HG03442 (cell line): ENCODE results near the gene DCLK2.

Experiments used
- ATAC-seq: cut with Tn5 transposase; IDR thresholded peaks from one replicate; pipeline ENCODE4 v1.9.1; 2021; ENCODE audit warnings: mild to moderate bottlenecking, moderate library complexity; ENCODE audit not compliant: unreplicated experiment

Gene DCLK2

DNA sequence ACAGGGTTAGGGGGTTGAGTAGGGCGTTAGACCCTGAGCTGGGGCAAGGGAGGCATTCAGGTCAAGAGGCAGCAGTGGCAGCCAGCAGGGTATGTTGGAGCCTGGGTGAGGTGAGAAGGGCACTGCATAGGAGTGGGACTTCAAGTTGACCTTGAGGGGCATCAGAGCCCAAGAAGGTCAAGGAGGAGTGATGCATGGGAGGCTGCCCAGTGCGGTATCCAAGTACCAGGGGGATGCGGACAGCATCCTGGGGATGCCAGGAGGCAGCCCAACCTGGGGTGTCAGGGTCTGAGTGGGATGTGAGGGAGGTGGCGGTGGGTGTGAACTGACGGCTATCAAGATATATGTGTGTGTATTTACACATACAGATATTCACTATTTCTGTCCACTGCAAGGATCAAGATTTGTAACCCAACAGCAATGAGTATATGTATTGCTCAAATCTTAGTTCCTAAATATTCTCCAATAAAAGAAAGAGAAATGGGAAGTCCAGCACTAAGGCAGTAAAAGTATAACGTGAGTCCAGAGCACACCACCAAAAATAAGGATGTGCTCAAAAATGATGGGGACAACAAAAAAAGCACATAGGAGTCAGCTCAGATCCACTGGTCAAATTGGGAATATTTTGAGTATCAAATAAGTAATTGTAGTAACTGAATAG lies 9.8 kb upstream of the DCLK2 start:
- ATAC-seq, result no peak

DNA sequence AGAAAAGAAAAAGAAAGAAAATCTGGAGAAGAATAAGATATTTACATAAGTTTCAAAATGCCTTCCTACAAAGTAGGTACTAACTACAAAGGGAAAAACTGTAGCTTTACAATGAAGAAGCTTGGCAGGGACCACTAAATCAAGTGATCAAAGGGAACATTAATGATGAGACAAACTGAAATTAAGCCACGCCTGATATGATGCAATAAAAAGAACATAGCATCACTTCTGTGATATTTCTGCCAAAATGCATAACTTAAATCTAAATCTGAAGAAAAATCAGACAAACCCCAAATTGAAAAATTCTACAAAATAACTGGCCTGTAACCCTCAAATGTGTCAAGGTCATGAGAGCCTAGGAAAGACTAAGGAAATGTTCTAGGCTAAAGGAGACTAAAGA lies 8.9 kb upstream of the DCLK2 start:
- no peak for ATAC-seq

DNA sequence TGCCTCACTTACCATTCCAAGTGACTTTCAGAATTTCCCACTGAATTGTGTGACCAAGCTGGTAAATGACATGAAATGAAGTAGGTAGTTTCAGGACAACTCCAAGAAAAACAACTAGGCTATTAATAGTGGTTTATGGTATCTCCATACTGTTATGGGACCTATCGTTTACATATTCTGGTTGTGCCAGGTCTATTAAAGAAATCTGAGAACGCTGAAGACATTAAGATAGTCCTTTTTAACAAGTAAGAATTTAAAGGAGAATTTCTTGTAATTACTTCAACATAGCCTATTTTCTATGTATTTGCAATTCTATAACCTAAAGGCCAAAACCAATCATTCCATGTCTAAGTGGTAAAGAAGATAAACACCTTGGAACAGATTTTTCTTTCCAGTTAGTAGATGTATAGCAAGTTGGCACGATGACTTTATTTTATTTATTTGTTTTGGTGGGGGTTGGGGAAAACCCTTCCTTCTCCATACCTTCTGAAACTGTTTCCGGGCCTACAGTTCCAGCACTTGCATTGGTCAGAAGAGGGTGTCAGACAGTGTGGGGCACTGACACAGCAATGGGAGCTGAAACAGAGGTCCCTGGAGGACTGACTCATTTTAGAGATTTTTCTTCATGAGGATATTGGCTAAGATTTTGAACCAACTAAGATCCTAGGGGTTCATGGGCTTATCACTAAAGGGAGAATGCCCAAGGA lies 7.6 kb upstream of the DCLK2 start:
- no peak for ATAC-seq

DNA sequence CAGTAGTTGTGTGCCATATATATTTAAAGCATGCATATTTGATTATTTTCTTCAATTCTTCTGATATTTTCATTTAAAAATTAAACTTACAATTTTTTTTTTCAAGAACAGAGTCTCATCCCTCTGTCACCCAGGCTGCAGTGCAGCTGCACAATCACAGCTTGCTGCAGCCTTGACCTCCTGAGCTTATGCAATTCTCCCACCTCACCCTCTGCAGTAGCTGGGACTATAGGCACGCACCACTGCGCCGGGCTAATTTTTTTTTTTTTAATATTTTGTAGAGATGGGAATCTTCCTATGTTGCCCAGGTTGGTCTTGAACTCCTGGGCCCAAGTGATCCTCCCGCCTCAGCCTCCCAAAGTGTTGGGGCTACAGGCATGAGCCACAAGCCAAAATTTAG lies 5.8 kb upstream of the DCLK2 start:
- no peak for ATAC-seq

DNA sequence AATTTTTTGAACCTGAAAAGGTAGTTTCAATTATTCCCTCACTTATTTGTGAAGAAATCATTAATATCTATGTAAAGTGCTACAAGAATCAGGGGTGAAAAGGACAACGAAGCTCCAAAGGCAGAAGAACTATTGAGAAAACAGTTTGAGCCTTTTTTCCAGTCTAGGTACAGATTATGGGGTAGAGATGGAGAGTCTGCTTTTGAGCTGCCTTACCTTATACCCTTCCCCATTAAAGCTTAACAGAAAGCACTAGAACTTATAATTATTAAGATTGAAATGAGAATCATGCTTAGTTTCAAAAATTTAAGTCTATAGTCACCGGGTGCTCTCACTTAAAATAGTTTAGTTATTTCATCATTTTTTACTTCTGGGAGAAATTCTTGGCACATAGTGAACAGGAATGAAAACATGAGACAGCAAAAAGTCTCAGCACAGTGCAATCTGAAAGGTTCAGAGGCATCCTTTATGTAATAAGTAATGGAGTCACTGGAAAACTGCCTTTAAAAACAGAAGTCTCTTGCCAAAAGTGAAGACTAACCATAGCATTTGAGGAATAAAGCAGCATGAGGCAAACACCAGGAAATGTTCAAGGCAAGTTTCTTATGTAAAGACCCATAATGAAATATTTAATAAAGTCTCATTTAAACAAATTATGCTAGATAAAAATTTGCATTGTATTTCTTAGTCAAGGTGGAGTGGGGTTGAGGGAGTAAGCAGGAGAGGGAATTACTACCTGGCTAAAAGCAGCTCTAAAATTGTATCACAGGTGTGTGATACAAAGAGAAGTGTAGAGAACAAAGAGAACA lies 5.1 kb upstream of the DCLK2 start:
- no peak for ATAC-seq

DNA sequence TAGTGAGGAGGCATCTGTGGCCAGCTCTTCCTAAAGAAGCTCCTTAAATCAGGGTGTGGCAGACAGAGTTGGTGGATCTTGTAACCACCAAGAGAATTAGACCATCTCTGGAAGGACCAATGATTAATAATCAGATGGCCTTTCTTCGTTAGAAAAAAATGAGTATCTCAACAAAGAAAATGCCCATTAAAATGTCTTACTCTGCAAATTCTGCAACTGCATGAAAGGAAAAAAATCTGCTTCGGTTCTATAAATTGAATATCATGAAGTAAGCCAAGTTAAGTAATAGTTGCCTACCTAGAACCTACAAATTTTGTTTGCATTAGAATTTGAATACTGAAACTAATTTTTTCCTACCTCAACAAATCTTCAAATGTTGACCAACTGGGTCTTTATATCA lies 4.2 kb upstream of the DCLK2 start:
- ATAC-seq, result no peak

DNA sequence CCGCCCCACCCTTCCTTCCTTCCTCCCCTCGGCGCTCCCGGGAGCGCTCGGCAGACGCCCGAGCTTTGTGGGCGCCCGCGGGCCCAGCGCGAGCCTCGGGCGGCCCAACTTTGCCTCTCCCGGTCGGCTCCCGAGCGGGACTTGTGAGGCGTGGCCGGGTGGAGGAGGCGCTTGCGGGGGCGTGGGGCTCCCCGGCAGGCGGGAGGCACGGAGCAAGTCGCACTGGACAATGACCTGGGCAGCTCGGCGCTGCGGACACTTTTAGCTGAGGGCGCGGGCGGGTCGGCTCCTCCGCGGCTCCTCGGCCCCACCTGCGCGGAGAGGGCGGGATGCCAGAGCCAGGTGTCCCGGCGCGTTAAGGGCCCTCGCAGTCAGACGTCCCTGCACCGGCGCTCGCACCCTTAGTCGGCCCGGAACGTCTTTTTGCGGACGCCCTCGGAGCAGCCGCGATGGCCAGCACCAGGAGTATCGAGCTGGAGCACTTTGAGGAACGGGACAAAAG lies 385 bp downstream of the DCLK2 start:
- ATAC-seq, result peak; percentile 2

DNA sequence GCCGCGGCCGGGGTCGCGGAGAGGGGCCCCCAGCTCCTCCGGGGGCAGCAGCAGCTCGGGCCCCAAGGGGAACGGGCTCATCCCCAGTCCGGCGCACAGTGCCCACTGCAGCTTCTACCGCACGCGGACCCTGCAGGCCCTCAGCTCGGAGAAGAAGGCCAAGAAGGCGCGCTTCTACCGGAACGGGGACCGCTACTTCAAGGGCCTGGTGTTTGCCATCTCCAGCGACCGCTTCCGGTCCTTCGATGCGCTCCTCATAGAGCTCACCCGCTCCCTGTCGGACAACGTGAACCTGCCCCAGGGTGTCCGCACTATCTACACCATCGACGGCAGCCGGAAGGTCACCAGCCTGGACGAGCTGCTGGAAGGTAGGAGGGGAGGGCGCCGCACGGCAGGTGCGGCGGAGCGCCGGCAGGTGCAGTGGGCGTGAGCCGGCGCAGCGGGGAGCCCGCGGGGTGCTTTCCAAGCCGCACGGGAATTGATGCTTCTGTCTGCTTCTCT lies 886 bp downstream of the DCLK2 start:
- peak; percentile 37 for ATAC-seq

DNA sequence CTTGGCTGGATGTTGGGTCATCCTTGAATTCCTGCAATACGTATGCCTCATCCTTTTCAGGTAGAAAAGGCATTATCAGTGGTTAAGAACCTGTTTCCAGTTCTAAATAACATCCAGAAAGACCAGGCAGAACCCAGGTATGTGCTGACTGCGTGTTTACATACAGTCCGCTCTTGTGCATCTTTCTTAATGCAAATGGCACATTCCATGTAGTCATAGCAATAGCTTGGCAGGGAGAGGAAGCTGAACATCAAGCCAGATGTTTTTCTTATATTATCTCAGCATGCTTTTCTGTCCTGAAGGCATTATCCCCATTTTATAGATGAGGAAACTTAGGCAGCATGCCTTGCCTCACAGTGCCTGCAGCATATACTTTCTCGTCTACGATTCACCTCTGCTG lies 2.1 kb downstream of the DCLK2 start:
- ATAC-seq, result no peak

DNA sequence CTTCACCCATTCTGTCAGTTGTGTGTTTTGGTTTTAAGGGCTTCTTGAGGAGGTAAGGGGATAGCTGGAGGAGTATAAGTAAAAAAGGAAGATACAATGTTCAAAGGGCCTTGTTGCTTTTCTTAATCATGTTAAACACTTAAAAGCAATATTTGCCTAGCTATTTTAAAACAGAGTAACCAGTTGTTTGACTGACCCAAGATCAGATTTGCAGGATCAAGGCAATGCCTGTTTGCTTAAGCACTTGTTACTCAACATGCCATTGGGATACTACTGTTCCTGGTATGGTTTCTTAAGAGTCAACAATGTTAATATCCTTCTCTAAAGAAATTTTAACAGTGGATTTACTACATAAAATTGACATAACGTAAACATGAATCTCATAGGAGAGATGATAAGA lies 2.6 kb downstream of the DCLK2 start:
- no peak for ATAC-seq

DNA sequence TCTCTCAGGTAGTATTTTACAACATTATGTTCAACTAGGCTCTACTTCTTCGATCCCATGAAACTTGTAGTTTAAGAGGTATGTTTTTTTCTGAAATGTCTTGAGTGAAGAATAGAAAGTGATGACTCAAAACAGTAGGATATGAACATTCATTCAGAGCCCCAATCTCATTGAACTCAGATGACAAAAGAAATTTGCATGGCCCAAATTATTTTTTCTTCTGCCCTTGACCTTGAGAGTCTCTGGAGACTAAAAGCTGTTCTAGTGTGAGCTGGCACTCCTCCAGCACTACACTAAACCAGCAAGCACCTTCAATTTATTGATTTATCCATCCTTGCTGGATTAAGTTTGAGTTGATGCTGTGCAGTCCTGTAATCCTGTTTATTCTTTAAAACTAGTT lies 4.0 kb downstream of the DCLK2 start:
- ATAC-seq, result peak; percentile 91

DNA sequence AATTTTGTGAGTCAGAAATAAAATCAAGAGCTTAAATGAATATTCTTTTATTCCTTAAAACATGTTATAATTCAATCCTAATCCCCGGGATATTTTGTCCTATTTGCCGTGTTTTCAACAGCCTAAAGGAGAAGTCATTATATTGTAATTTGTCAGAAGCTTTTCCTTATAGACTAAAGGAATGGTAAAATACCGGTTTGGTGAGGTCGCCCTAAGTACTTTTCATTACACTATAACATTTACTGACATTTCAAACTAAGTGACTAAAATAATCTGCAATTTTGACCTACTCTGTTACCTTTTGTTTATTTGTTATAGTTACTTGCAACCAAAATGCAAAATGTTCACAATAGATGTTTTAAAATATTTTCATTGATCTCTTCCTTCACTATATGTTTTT lies 8.8 kb downstream of the DCLK2 start:
- ATAC-seq, result no peak

DNA sequence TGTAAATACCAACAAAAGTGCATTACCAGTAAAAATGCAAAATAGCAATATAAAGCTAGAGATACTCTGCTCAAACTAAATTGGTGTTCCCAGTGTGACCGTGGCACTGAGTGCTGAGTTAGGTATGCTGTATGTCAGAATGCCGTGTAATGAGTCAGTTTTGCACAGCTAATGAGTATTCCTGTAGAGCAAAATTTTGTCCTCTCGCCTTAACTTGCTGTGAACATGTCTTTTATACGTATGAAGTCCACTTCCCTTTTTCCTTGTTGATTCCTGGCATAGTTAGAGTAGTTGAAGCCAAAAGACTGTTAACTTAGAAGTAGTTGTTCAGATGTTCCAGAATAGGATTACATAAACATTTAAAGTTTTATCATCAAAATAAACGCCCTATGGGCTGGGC lies 11.5 kb downstream of the DCLK2 start:
- ATAC-seq, result no peak

DNA sequence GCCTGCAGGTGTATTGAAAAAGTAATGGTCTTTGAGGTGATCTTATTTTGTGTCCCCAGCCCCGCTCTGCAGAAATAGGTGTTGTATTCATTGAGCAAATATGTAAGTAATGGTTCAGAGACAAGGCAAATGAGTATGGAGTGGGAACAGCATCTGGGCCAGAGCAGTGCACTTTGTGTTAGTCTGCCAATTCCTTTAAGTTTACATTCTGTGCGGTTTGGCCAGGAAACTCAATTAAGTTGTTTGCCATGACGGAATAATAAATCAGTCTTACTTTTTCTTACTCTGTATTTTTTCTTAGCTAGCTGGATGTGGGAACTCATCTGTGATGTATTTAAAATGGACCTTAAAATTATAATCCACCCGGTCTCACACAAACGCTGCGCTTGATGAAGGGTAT lies 12.6 kb downstream of the DCLK2 start:
- ATAC-seq, result no peak

DNA sequence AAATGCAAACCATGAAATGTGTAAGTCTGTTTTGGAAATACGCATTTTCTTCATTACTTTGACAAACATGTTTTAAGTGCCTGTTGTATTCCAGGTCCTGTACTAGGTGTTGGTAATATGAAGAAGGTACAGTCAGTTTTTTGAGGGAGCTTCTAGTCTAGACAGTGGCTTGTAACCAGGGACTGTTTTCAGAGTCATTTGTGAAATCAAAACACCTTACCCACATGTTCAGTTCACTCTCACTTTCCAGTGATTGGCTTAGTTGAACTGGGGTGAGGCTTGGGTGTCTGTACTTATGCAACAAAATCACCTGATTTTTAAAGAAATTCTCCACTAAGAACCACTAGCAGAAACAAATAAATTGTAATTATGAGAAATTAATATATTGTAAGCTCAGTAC lies 16.4 kb downstream of the DCLK2 start:
- no peak for ATAC-seq

DNA sequence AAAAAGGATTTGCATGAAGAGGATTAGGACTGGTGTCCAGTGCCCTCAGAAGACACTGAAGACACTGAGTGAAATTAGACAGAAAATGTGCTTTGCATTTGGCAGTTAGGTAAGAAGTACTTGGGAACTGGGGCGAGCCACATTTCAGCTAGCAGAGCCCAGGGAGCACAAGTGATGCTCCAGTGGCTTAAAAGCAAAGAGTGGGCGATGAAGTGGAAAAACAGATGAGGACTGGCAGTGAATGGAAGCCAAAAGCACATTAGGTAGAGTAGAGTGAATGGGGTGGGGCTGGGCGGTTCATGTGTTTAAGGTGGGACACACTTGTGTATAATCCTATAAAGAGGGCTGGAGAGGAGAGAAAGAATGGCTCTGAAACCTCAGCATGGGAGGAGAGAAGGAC lies 18.4 kb downstream of the DCLK2 start:
- no peak for ATAC-seq

DNA sequence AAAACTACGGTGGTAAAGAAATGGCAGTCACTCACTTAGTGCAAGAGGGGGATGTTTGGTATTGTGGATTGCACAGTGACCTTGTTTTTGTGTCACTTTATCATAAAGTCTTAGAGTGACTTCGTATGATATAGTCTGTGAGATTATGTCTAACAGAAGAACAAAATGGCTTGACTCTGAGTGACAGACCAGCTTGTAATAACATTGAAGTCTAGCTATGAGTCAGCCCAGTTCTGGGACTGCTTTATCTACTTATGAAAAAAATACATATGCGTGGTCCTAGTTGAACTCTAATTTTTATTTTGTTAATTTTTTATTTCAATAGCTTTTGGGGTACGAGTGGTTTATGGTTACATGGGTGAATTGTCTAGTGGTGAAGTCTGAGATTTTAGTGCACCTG lies 20.0 kb downstream of the DCLK2 start:
- ATAC-seq, result peak; percentile 46

DNA sequence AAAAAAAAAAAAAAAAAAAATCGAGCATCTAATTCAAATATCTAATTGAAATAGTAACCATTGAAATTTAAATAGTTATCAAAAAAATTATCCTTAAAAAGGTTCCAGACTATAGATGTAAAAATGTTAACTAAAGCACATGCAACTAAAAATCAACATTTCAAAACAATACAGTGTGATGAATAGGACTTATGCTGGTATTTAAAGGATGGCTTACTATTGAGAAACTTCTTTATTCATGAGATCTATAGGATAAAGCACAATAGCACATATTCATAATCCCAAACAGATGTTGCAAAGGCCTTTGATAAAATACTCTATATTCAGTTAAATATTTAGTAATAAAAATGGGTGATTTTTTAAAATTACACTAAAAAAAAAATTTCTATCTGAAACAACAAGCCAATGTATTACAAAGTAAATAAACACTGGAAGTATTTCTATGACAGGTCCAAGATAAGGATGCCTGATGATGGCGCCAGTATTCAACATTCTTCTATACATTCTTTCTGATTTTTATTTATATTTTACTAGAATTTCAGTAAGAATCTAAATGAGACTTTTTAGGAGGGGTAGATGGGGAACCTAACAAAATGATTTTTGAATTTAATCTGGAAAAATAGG lies 26.3 kb downstream of the DCLK2 start:
- ATAC-seq, result no peak

DNA sequence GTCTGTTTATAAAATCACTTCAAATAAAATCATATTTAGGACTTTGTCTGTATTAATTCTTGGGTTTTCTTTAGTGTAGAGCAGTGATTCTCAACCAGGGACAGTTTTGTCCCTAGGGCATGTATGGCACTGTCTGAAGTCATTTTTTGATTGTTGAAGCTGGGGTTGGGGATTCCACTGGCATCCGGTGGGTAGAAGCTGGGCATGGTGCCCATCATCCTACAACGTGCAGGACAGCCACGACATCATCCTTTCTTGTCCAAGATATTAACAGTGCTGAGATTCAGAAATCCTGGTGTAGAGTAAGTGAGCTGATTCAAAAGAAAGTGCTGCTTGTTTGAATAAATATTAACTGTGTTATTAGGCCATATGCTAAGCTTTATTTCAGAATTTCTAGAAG lies 28.6 kb downstream of the DCLK2 start:
- no peak for ATAC-seq

DNA sequence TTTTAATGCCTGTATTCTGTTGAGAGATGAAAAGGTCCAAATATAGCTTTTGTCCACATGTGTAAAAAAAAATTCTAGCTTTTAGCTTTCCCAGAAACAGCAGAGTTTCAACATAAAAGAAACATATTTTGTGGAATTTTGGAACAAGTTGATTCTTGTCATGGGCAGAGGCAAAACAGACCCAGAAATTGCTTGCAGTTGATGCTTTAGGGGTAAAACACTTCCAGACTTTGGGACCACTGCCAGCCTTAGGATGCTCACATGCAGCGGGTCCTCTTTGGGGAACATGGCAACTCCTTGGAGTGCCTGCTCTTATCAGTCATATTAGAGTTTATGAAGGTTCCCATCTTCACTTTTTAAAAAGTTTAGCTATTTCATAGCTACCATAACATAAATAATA lies 30.4 kb downstream of the DCLK2 start:
- no peak for ATAC-seq

DNA sequence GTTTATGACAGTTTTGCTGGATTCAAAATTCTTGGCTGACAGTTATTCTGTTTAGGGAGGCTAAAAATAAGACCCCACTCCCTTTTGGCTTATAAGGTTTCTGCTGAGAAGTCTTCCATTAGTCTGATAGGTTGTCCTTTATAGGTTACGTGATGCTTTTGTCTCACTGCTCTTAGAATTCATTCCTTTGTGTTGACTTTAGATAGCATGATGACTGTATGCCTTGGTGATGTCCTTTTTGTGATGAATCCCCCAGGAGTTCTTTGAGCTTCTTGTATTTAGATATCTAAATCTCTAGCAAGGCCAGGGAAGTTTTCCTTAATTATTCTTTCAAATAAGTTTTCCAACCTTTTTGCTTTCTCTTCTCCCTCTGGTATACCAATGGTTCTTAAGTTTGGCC lies 36.4 kb downstream of the DCLK2 start:
- ATAC-seq, result no peak
